AG10803 (cell line): ENCODE data around the gene RIPPLY1.

ENCODE experiments used
- DNase-seq: peaks from one replicate; pipeline ENCODE4 v3.0.0; 2010; ENCODE audit warnings: low read depth
- H3K4me3 ChIP-seq: 2 replicates; pipeline ENCODE4 v1.5.1; 2011; ENCODE audit warnings: mild to moderate bottlenecking, low read length, control low read depth
- CTCF ChIP-seq: conservative IDR thresholded peaks from 2 replicates; pipeline ENCODE4 v1.5.1; 2011; ENCODE audit warnings: mild to moderate bottlenecking, low read length, control low read depth, inconsistent platforms

Gene RIPPLY1

GRCh38 chrX:106946464-106946863 is 43.3 kb upstream of the RIPPLY1 start:
- no peak overlapping the region for H3K4me3 ChIP-seq
- TF ChIP-seq CTCF: no peak
- DNase-seq: no peak

GRCh38 chrX:106940068-106940467 is 36.9 kb upstream of the RIPPLY1 start:
- DNase-seq: no peak
- H3K4me3 ChIP-seq: no peak overlapping the region
- no peak for TF ChIP-seq CTCF

- TF ChIP-seq CTCF: no peak
- no peak overlapping the region for H3K4me3 ChIP-seq
- no peak for DNase-seq
Observed at GRCh38 chrX:106939566-106939965, 36.4 kb upstream of the RIPPLY1 start.

- H3K4me3 ChIP-seq: no peak overlapping the region
- TF ChIP-seq CTCF: no peak
- no peak for DNase-seq
Observed at GRCh38 chrX:106936246-106936645, 33.1 kb upstream of the RIPPLY1 start.

GRCh38 chrX:106935175-106935574 is 32.0 kb upstream of the RIPPLY1 start:
- no peak overlapping the region for H3K4me3 ChIP-seq
- TF ChIP-seq CTCF: no peak
- no peak for DNase-seq

GRCh38 chrX:106933538-106933961 is 30.4 kb upstream of the RIPPLY1 start:
- no peak for TF ChIP-seq CTCF
- no peak for DNase-seq
- H3K4me3 ChIP-seq: no peak overlapping the region

GRCh38 chrX:106932960-106933537 is 29.9 kb upstream of the RIPPLY1 start:
- TF ChIP-seq CTCF: no peak
- no peak overlapping the region for H3K4me3 ChIP-seq
- no peak for DNase-seq
